ENCODE data around the gene LAIR1.

- TF ChIP-seq CTCF (IDR thresholded peaks at IDR 0.05; ENCODE audit: insufficient read depth, low read depth, low read length): no peak
- no peak for TF ChIP-seq EZH2 (IDR thresholded peaks at IDR 0.05; ENCODE audit: insufficient read depth, low read length)
Measured at GRCh38 chr19:54325631-54326030, 39.1 kb downstream of the LAIR1 start.

All from astrocyte (in vitro differentiated cells and primary cell).